Hematopoietic multipotent progenitor cell treated with erythropoietin and hydrocortisone succinate and interleukin-3 and kit ligand, for 17 days (in vitro differentiated cells): ENCODE results near the gene TMEM259.
A peak's percentile ranks its signal among the peaks of the same experiment; 100 is the strongest.

ENCODE experiments used
- DNase-seq: peaks from one replicate; pipeline ENCODE4 v3.0.0-alpha.2; 2015; ENCODE audit warnings: low spot score

TMEM259 gene

GRCh38 chr19:1055886-1056620 lies 35.1 kb upstream of the TMEM259 start:
- DNase-seq, result no peak

DNA sequence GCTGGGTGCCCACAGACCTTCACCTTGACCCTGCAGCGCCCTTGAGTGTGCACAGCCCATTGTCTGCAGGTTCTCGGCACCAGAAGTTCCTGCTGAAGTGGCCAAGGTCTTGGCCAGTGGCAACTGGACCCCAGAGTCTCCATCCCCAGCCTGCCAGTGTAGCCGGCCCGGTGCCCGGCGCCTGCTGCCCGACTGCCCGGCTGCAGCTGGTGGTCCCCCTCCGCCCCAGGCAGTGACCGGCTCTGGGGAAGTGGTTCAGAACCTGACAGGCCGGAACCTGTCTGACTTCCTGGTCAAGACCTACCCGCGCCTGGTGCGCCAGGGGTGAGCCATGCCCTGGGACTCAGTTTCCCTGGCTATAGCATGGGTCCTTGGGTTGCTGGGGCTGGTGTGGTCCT lies 34.1 kb upstream of the TMEM259 start:
- no peak for DNase-seq

DNA sequence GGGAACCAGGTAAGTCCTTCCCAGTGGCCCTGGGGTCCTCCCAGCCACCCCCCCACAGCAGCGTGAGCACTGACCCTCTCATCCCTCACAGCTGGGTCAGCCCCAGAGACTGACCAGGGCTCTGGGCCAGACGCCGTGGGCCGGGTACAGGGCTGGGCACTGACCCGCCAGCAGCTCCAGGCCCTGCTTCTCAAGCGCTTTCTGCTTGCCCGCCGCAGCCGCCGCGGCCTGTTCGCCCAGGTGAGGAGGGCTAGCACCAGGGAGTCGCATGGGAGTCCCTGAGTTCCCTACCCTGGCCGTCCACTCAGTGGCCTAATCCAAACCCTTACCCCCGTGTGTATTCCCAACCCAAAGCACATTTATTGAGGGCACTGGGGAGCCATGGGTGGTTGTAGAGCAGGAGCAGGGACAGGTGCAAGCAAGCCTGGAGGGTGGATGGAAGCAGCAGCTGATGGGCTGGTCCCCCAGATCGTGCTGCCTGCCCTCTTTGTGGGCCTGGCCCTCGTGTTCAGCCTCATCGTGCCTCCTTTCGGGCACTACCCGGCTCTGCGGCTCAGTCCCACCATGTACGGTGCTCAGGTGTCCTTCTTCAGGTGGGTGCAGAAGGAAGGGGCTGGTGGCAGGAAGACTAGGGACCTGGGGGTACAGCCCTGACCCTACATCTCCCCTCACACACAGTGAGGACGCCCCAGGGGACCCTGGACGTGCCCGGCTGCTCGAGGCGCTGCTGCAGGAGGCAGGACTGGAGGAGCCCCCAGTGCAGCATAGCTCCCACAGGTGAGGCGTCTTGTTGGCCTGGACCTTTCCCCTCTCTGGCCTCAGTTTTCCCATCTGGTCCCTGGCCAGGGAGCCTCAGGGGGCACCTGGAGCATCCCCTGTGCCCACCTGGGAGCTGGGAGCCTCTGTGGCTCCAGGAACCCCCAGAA lies 33.4 kb upstream of the TMEM259 start:
- DNase-seq, result no peak

- no peak for DNase-seq
Measured at GRCh38 chr19:1053176-1054101, 32.5 kb upstream of the TMEM259 start.

DNA sequence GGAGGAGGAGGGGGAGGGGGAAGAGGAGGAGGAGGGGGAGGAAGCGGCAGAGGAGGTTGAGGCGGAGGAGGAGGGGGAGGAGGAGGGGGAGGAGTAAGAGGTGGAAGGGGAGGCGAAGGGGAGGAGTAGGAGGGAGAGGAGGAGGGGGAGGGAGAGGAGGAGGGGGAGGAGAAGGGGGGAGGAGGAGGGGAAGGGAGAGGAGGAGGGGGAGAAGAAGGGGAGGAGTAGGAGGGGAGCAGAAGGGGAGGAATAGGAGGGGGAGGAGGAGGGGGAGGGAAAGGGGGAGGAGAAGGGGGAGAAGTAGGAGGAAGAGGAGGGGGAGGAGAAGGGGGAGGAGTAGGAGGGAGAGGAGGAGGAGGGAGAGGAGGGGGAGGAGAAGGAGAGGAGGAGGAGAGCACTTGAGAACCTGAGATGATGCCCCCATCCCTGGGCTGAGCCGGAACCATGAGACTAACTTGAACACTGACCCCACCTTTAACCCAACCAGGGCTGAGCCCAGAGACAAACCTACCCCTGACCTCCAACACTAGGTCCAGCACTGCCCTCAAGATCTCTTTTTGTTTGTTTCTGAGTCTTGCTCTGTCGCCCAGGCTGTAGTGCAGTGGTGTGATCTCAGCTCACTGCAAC lies 31.5 kb upstream of the TMEM259 start:
- DNase-seq, result no peak

DNA sequence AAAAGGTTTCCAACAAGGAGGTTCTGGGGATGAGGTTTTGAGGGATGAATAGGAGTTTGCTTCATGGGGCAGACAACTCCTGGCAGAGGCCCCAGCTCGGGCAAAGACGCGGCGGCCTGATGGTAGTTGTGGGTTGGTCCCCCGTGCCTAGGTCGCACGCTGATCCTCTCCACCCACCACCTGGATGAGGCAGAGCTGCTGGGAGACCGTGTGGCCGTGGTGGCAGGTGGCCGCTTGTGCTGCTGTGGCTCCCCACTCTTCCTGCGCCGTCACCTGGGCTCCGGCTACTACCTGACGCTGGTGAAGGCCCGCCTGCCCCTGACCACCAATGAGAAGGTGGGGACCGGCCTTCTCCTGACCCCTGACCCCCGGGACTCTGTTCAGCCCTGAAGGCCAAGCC lies 30.9 kb upstream of the TMEM259 start:
- no peak for DNase-seq

DNA sequence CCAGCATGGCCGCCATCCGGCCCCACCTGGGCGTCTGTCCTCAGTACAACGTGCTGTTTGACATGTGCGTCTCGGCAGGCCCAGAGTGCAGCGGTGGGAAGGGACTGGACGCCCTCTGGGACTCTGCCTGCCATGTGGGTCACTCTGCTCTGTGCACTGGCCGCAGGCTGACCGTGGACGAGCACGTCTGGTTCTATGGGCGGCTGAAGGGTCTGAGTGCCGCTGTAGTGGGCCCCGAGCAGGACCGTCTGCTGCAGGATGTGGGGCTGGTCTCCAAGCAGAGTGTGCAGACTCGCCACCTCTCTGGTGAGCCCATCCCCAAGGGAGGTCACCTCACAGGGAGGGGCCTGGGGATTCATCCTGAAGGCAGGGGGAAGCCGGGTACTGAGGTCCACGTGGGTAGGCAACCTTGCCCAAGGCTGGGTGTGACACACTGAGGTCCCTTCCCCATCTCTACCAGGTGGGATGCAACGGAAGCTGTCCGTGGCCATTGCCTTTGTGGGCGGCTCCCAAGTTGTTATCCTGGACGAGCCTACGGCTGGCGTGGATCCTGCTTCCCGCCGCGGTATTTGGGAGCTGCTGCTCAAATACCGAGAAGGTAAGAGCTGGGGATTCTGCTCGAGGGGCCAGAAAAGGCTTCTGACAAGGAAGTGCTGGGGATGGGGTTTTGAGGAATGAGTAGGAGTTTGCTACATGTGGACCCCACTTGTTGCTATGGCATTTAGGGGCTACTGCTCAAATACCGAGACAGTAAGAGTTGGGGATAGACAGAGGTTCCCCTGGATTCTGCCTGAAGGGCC lies 30.3 kb upstream of the TMEM259 start:
- no peak for DNase-seq

- no peak for DNase-seq
Measured at GRCh38 chr19:1049800-1050199, 28.9 kb upstream of the TMEM259 start.

DNA sequence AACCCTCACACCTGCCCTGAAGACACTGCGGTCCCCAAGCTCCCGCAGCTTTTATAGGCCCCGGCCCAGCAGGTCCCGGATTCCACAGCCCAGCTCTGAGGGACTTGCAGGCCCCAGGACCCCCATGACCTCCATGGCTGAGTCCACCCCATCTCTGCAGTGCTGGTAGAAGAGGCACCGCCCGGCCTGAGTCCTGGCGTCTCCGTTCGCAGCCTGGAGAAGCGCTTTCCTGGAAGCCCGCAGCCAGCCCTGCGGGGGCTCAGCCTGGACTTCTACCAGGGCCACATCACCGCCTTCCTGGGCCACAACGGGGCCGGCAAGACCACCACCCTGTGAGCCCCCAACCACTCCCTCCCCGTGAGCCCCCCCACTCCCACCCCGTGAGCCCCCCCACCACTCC lies 28.2 kb upstream of the TMEM259 start:
- no peak for DNase-seq

DNA sequence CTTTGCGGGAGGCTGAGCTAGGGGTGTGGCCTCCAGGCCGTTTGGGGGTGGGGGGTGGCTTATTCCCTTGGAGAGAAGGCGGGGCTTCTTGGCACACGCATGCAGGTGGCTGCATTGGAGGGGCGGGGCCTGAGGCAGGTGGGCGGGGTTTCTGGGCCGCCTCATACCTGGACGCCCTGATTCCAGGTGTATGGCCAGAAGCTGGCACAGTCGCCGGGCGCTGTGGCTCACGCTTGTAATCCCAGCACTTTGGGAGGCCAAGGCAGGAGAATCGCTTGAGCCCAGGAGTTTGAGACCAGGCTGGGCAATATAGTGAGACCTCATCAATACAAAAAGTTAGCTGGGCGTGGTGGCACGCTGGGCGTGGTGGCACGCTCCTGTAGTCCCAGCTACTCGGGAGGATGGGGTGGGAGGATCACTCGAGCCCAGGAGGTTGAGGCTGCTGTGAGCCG lies 26.8 kb upstream of the TMEM259 start:
- no peak for DNase-seq

DNA sequence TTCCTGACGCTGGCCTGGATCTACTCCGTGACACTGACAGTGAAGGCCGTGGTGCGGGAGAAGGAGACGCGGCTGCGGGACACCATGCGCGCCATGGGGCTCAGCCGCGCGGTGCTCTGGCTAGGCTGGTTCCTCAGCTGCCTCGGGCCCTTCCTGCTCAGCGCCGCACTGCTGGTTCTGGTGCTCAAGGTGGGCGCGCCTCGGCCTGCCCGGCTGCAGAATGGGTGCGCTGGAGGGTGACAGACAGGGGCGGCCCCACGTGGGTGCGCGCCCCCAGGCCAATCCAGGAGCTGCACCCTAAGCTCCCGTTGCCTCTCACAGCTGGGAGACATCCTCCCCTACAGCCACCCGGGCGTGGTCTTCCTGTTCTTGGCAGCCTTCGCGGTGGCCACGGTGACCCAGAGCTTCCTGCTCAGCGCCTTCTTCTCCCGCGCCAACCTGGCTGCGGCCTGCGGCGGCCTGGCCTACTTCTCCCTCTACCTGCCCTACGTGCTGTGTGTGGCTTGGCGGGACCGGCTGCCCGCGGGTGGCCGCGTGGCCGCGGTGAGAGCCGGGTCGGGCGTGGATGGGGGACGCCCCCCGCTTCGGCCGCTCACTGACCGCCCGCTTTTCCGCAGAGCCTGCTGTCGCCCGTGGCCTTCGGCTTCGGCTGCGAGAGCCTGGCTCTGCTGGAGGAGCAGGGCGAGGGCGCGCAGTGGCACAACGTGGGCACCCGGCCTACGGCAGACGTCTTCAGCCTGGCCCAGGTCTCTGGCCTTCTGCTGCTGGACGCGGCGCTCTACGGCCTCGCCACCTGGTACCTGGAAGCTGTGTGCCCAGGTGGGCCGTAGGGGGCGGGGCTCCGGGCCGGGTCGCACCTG lies 26.1 kb upstream of the TMEM259 start:
- DNase-seq, result no peak

DNA sequence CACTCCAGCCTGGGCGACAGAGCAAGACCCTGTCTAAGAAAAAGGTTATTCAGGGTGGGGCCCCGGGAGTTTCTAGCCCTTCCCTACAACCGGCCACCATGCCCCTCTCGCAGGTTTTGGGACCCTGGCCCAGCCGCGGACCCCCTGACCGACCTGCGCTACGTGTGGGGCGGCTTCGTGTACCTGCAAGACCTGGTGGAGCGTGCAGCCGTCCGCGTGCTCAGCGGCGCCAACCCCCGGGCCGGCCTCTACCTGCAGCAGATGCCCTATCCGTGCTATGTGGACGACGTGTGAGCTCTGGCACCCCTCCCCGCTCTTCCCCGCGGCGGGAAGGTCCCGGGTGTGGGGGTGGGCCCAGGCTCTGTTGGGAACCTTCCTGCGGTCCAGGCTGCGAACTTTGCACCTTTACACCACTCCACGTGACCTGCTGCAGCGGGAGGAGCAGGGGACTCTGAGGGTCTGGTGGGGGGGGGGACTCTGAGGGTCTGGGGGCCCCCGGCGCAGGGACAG lies 25.2 kb upstream of the TMEM259 start:
- no peak for DNase-seq

- peak; percentile 77 for DNase-seq
Measured at GRCh38 chr19:1045247-1045603, 24.3 kb upstream of the TMEM259 start.

GRCh38 chr19:1042689-1043511 lies 22.0 kb upstream of the TMEM259 start:
- no peak for DNase-seq

DNA sequence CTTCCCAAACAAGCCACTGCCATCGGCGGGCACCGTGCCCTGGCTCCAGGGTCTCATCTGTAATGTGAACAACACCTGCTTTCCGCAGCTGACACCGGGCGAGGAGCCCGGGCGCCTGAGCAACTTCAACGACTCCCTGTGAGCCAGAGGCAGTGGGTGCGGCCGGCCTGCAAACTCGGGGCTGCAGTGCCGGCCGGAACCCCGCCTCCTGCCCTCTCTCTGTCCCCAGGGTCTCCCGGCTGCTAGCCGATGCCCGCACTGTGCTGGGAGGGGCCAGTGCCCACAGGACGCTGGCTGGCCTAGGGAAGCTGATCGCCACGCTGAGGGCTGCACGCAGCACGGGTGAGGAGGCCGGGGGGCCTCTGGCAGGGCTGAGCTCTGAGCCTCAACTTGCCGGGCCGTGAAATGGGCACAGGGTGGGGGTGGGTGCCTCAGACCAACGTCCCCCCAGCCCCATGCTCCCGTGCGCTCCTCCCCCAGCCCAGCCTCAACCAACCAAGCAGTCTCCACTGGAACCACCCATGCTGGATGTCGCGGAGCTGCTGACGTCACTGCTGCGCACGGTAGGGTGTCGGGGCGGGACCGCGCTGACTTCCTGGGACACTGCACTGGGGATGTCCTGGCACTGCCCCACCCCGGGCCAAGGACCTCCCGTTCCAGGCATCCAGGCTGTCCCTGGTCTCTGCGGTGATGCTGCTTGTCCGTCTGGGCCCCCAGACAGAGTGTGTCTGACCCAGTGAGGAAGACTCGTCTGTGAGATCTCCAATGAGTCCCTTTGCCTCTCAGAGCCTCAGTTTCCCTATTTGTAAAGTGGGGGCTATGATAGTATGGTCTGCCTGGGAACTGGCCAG lies 21.1 kb upstream of the TMEM259 start:
- no peak for DNase-seq

DNA sequence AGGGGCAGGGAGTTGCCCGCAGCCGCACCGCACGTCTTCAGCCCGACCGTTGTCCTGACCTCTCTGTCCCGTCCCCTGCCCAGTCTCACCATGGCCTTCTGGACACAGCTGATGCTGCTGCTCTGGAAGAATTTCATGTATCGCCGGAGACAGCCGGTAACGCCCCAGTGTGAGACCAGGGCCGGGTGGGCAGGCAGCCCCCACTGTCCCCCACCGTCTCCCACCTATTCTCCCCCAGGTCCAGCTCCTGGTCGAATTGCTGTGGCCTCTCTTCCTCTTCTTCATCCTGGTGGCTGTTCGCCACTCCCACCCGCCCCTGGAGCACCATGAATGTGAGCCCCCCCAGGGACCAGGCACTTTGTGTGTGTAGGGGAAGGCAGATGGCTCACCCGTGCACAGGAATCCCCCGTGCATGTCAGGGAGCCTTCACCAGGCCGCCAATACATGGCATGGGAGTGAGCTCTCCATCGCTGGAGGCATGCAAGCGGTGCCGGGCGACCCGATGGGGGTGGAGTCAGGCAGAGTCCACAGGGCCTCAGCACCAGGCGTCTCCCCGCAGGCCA lies 20.4 kb upstream of the TMEM259 start:
- no peak for DNase-seq

DNA sequence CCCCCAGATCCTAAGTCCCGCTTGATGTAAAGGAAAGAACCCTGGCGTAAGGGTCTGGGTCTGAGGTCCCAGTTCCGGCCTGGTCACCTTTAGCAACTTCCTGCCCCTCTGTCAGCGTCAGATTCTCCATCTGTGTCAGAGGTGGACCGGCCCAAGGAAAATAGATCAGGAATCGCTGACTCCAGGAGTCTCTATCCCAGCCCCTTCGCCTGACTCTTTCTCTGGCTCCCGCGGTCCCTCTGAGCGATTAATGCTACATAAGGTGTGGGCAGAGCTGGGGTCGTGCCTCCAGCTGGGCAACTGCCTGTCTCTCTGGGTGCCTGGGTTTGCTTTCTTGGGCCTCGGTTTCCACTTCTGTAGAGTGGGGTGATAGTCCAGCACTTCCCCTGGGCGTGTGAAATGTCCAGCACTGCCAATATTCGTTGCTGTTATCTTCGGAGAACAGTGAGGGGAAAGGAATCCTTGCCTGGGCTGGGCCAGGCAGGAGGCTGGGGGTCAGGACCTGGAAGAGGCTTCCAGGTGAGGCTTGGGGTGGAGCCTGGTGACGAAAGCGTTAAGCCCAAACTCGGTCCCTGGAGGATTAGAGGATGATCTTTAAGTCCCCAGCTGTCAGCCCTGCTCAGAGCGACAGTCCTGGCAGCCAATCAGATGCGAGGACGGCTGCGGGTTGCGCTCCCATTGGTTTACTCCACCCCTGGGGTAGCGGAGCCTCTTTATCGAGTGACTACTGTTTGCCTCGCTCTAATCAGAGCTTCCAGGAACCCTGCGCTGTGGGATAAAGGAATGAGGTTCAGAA lies 19.8 kb upstream of the TMEM259 start:
- peak; percentile 97 for DNase-seq
